ENCODE measurements around the gene NISCH. TPM values are rescaled to one million over a fixed set of nuclear protein-coding genes. Genes with fewer than 3 reads are reported as not detected.

NISCH gene
- total RNA-seq, 1 donor from 2014 or later, result 43.3 TPM

- no peaks in the 10 kb centered on the region for H3K9me3 ChIP-seq (ENCODE audit: control insufficient read depth in 3 of 3, low read length in 3 of 3)
- no peak overlapping the region for H3K4me3 ChIP-seq (ENCODE audit: low read length in 3 of 3)
- peaks cover 0 to 15% (median 13%) of the 10 kb centered on the region in 3 donors for H3K36me3 ChIP-seq (ENCODE audit: control insufficient read depth in 3 of 3, insufficient read depth in 3 of 3, low read length in 3 of 3)
- H3K9ac ChIP-seq (ENCODE audit: low read depth in 1 of 3, low read length in 3 of 3), result peak overlapping the region in 2 of 3 donors; percentile 45 to 50
- peak overlapping the region; percentile 25 for H3K27ac ChIP-seq (ENCODE audit: low read depth, low read length)
- H3K27me3 ChIP-seq (ENCODE audit: control insufficient read depth in 3 of 3, insufficient read depth in 3 of 3, low read length in 3 of 3), result no peaks in the 10 kb centered on the region
- peaks cover 20 to 58% (median 54%) of the 10 kb centered on the region in 3 donors for H3K4me1 ChIP-seq (ENCODE audit: control insufficient read depth in 3 of 3, insufficient read depth in 3 of 3, low read length in 3 of 3)
Observed at GRCh38 chr3:52446631-52447511, 8.5 kb upstream of the NISCH start.

GRCh38 chr3:52447512-52448355, 7.7 kb upstream of the NISCH start:
- H3K9ac ChIP-seq (ENCODE audit: low read depth in 1 of 3, low read length in 3 of 3), result peak overlapping the region in 1 of 3 donors; percentile 50
- peaks cover 0 to 21% (median 19%) of the 10 kb centered on the region in 3 donors for H3K36me3 ChIP-seq (ENCODE audit: control insufficient read depth in 3 of 3, insufficient read depth in 3 of 3, low read length in 3 of 3)
- H3K4me3 ChIP-seq (ENCODE audit: low read length in 3 of 3), result no peak overlapping the region
- H3K27ac ChIP-seq (ENCODE audit: low read depth, low read length), result peak overlapping the region; percentile 29
- no peaks in the 10 kb centered on the region for H3K27me3 ChIP-seq (ENCODE audit: control insufficient read depth in 3 of 3, insufficient read depth in 3 of 3, low read length in 3 of 3)
- no peaks in the 10 kb centered on the region for H3K9me3 ChIP-seq (ENCODE audit: control insufficient read depth in 3 of 3, low read length in 3 of 3)
- peaks cover 24 to 67% (median 60%) of the 10 kb centered on the region in 3 donors for H3K4me1 ChIP-seq (ENCODE audit: control insufficient read depth in 3 of 3, insufficient read depth in 3 of 3, low read length in 3 of 3)

GRCh38 chr3:52450489-52451236, 4.7 kb upstream of the NISCH start:
- no peaks in the 10 kb centered on the region for H3K9me3 ChIP-seq (ENCODE audit: control insufficient read depth in 3 of 3, low read length in 3 of 3)
- peak overlapping the region; percentile 94 for H3K27ac ChIP-seq (ENCODE audit: low read depth, low read length)
- peak overlapping the region; percentile 11 to 83 (median 72) for H3K4me3 ChIP-seq (ENCODE audit: low read length in 3 of 3)
- H3K9ac ChIP-seq (ENCODE audit: low read depth in 1 of 3, low read length in 3 of 3), result peak overlapping the region; percentile 2 to 99 (median 51)
- H3K27me3 ChIP-seq (ENCODE audit: control insufficient read depth in 3 of 3, insufficient read depth in 3 of 3, low read length in 3 of 3), result no peaks in the 10 kb centered on the region
- H3K4me1 ChIP-seq (ENCODE audit: control insufficient read depth in 3 of 3, insufficient read depth in 3 of 3, low read length in 3 of 3), result peaks cover 29 to 77% (median 67%) of the 10 kb centered on the region in 3 donors
- peaks cover 0 to 28% (median 19%) of the 10 kb centered on the region in 3 donors for H3K36me3 ChIP-seq (ENCODE audit: control insufficient read depth in 3 of 3, insufficient read depth in 3 of 3, low read length in 3 of 3)

DNA sequence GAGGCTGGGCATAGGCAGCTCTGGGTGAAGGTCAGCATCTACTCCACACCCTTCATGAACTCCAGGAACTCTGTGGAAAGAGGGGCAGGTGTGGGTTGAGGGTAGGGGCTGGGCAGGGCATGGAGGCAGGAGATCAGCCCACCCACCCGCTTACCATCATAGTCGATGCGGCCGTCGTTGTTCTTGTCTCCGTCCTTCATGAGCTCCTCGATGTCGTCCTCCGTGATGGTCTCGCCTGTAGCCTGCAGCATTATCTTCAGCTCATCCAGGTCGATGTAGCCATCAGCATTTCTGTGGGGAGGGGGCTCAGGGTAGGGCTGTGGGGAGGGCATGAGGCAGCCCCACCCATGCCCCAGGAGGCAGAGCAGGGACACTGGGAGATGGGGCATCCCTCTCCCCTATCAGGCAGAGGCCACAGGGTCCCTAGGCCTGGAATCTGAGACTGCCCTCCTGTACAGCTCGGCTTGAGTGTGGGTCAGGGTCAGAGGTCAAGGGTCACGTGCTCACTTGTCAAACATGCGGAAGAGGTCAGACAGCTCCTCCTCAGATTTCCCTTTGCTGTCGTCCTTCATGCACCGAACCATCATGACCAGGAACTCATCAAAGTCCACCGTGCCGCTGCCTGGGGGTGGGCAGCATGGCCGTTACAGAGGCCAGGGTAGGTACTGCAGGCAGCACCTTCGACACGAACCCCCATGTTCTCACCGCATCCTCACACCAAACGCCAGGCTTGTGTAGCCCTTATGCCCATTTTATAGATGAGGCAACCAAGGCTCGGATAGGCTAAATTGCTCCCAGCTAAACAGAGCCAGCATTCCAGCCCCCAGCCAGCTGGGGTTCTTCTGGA, 3.9 kb upstream of the NISCH start:
- peak overlapping the region; percentile 45 to 83 (median 72) for H3K4me3 ChIP-seq (ENCODE audit: low read length in 3 of 3)
- peaks cover 0 to 28% (median 19%) of the 10 kb centered on the region in 3 donors for H3K36me3 ChIP-seq (ENCODE audit: control insufficient read depth in 3 of 3, insufficient read depth in 3 of 3, low read length in 3 of 3)
- no peaks in the 10 kb centered on the region for H3K27me3 ChIP-seq (ENCODE audit: control insufficient read depth in 3 of 3, insufficient read depth in 3 of 3, low read length in 3 of 3)
- no peaks in the 10 kb centered on the region for H3K9me3 ChIP-seq (ENCODE audit: control insufficient read depth in 3 of 3, low read length in 3 of 3)
- H3K4me1 ChIP-seq (ENCODE audit: control insufficient read depth in 3 of 3, insufficient read depth in 3 of 3, low read length in 3 of 3), result peaks cover 34 to 78% (median 70%) of the 10 kb centered on the region in 3 donors
- peak overlapping the region; percentile 35 to 99 (median 77) for H3K9ac ChIP-seq (ENCODE audit: low read depth in 1 of 3, low read length in 3 of 3)
- H3K27ac ChIP-seq (ENCODE audit: low read depth, low read length), result peak overlapping the region; percentile 94

- Histone ChIP-seq H3K27me3 (ENCODE audit: control insufficient read depth in 3 of 3, insufficient read depth in 3 of 3, low read length in 3 of 3) (no peaks in the 10 kb centered on the region), H3K36me3 (ENCODE audit: control insufficient read depth in 3 of 3, insufficient read depth in 3 of 3, low read length in 3 of 3) (peaks cover 0 to 28% (median 19%) of the 10 kb centered on the region in 3 donors), H3K27ac (ENCODE audit: low read depth, low read length) (peak overlapping the region; percentile 94), H3K9me3 (ENCODE audit: control insufficient read depth in 3 of 3, low read length in 3 of 3) (no peaks in the 10 kb centered on the region), H3K4me1 (ENCODE audit: control insufficient read depth in 3 of 3, insufficient read depth in 3 of 3, low read length in 3 of 3) (peaks cover 41 to 78% (median 72%) of the 10 kb centered on the region in 3 donors), H3K4me3 (ENCODE audit: low read length in 3 of 3) (peak overlapping the region; percentile 45 to 83 (median 72)), H3K9ac (ENCODE audit: low read depth in 1 of 3, low read length in 3 of 3) (peak overlapping the region; percentile 76 to 99 (median 77))
Observed at GRCh38 chr3:52452126-52452525, 3.3 kb upstream of the NISCH start.

DNA sequence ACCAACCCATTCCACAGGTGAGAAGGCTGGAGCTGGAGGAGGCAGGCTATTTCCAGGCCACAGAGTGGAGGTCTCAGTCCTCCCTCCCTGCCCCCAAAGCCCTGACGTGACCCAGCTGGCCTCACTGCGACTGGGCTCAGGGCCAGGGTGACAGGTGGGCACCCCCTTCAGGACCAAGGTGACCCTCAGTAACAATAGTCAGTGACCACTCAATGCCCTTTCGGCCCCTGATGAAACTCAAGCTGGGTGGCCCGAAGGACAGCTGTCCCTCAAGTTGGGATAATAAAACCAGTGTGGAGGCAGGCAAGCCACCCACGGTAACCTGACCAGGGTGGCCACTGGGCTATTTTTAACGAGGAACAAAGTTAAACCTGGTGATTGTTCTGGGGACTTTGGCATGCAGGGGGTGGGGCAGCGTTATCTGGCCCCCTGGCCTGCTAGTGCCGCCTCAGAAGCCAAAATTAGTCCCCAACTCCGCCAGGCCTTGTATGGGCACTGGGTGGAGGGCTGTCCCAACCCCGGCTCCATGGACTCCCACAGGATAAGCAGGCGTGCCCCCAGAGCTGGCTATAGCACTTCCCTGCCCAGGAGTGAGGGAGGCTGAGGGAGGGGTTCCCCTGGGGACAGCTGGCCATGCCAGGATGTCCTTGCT, 2.7 kb upstream of the NISCH start:
- no peaks in the 10 kb centered on the region for H3K9me3 ChIP-seq (ENCODE audit: control insufficient read depth in 3 of 3, low read length in 3 of 3)
- H3K27ac ChIP-seq (ENCODE audit: low read depth, low read length), result peak overlapping the region; percentile 94
- H3K9ac ChIP-seq (ENCODE audit: low read depth in 1 of 3, low read length in 3 of 3), result peak overlapping the region; percentile 87 to 99 (median 95)
- peaks cover 2 to 30% (median 19%) of the 10 kb centered on the region in 3 donors for H3K36me3 ChIP-seq (ENCODE audit: control insufficient read depth in 3 of 3, insufficient read depth in 3 of 3, low read length in 3 of 3)
- H3K4me3 ChIP-seq (ENCODE audit: low read length in 3 of 3), result peak overlapping the region; percentile 73 to 93 (median 86)
- peaks cover 41 to 80% (median 72%) of the 10 kb centered on the region in 3 donors for H3K4me1 ChIP-seq (ENCODE audit: control insufficient read depth in 3 of 3, insufficient read depth in 3 of 3, low read length in 3 of 3)
- no peaks in the 10 kb centered on the region for H3K27me3 ChIP-seq (ENCODE audit: control insufficient read depth in 3 of 3, insufficient read depth in 3 of 3, low read length in 3 of 3)

- Histone ChIP-seq H3K4me1 (ENCODE audit: control insufficient read depth in 3 of 3, insufficient read depth in 3 of 3, low read length in 3 of 3) (peaks cover 41 to 80% (median 69%) of the 10 kb centered on the region in 3 donors), H3K9ac (ENCODE audit: low read depth in 1 of 3, low read length in 3 of 3) (peak within 1 kb of the TSS; percentile 95 to 100 (median 99))
Observed at GRCh38 chr3:52453496-52454249, 1.7 kb upstream of the NISCH start, which contains the start of gene TNNC1. TNNC1 (minus strand) TSS chr3:52454041; CDS start chr3:52454015, 26 bp downstream.

More at GRCh38 chr3:52453496-52454249, 1.7 kb upstream of the NISCH start, which contains the start of gene TNNC1:
- no peaks in the 10 kb centered on the region for H3K27me3 ChIP-seq (ENCODE audit: control insufficient read depth in 3 of 3, insufficient read depth in 3 of 3, low read length in 3 of 3)
- peak within 1 kb of the TSS; percentile 94 for H3K27ac ChIP-seq (ENCODE audit: low read depth, low read length)
- no peaks in the 10 kb centered on the region for H3K9me3 ChIP-seq (ENCODE audit: control insufficient read depth in 3 of 3, low read length in 3 of 3)
- H3K4me3 ChIP-seq (ENCODE audit: low read length in 3 of 3), result peak within 1 kb of the TSS; percentile 86 to 93 (median 93)
- H3K36me3 ChIP-seq (ENCODE audit: control insufficient read depth in 3 of 3, insufficient read depth in 3 of 3, low read length in 3 of 3), result peaks cover 11 to 37% (median 22%) of the 10 kb centered on the region in 3 donors
